ENCODE data around the gene CD8B.
"Not testable (repeated sequence)": the region's sequence is repeated elsewhere in the genome, so short reads cannot be mapped to it uniquely, and the experiment has no call there.

The CD8B gene

DNA sequence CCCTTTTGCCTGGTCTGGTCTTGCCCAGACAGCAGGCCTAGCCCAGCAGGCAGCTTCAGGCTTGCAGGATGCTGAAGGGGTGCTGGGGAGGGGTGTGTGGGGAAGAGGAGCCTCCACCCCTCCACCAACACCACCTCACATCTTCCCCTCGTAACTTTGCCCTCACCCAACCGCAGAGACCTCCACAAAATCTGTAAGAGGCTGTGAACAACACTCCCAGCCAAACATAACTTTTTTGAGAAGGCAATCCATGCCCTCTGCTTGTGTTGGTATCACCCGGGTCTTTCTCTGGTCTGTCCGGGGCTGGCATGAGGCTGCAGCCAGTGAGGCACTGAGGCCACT, 26.2 kb downstream of the CD8B start:
- not testable (repeated sequence) for DNase-seq

DNA sequence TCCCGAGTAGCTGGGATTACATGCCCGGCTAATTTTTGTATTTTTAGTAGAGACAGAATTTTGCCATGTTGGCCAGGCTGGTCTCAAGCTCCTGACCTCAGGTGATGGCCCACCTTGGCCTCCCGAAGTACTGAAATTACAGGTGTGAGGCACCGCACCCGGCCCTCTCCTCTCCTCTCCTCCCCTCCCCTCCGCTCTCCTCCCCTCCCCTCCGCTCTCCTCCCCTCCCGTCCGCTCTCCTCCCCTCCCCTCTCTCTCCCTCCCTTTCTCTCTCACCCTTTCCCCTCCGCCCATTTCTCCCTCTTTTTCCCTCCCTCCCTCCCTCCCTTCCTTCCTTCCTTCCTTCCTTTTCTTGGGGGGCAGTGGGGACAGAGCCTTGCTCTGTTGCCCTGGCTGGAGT, 28.4 kb downstream of the CD8B start:
- DNase-seq = no peak

DNA sequence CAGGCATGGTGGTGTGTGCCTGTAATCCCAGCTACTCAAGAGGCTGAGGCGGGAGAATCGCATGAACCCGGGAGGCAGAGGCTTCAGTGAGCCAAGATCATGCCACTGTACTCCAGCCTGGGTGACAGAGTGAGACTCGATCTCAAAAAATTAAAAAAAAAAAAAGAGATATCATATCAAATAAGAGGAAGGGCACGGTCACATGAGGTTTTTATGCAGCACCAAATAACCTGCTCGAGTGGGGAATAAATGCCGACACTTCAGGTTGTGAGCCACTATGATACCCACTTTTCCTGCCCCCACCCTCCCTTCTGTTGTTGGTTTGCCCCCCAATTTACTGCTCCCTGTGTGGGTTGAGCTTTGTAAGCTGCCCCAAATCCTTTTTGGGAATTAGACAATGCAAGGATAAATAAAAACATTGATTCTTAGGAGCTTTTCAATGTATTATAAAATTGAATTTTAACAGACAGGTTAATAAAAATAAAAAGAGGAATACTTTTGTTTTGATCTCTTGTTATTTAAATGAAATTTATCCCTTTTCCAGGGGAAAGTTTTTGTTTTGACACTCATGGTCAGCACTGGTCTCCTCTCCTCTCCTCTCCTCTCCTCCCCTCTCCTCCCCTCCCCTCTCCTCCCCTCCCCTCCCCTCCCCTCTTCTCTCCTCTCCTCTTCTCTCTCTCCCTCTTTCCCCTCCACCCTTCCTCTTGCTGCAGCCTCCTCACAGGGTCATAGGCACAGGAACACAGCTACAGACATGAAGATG, 29.2 kb downstream of the CD8B start:
- DNase-seq = no peak

DNA sequence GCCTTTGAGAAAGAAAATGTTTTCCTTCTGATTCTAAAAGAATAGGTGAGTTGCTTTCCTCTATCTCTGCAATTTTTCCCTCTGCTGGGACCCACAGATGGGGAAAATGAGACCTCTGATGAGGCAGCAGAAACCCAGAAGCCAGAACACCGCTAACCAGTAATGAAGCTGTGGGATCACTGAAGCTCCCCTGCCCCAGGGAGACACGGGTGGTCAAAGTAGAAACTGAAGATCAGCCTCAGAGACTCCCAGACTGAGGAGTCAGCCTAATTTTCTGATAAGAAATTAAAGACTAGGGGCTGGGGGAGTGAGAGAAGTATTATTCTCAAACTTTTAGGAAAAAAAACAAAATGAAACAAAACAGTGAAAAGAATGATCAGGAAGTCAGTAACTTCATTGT, 30.1 kb downstream of the CD8B start:
- no peak for DNase-seq

DNA sequence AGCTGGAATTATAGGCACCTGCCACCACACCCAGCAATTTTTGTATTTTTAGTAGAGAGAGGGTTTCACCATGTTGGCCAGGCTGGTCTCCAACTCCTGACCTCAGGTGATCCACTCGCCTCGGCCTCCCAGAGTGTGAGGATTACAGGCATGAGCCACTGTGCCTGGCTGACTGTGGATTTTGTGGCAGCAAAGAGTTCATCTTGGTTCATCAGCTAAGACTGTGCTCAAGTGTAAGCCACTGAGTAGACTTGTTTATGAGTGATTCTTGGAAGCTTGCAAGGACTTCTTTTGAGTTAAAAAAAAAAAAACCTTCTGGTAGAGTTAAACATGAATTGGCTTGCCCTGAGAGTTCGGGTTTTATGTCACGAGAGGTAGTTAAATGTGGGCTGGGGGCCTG, 34.7 kb downstream of the CD8B start:
- DNase-seq = no peak

DNA sequence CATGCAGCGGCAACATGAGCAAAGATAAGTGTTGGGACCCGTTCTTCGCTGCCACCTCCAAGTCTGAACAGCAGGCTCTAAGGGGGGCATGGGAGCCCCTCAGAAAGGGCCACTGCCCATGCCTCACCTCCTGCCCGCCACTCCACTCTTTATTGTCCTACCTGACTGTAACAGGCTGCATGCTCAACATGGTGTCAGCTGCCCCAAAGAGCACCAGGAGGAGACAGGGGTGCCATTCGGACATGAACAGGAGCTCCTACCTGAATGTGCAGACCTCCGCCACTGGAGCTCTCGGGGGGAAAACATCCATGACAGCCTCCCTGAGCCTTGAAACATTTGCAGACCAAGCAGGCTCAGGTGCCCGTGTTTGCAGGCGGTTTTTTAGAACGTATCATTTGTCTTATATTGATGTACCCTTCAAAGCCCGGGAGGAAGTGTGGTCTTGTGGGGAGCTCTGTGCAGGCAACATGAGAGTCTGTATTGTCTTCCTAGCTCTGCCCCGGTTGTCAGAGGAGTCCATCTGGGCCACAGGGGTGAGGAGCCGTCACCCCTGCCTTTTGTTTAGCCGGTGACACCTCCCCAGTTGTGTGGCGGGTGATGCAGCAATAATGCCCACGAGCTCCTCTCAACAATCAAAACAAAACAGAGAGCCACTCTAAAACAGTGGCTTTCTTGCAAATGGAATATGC, 35.8 kb downstream of the CD8B start:
- peak; percentile 26 for DNase-seq

DNA sequence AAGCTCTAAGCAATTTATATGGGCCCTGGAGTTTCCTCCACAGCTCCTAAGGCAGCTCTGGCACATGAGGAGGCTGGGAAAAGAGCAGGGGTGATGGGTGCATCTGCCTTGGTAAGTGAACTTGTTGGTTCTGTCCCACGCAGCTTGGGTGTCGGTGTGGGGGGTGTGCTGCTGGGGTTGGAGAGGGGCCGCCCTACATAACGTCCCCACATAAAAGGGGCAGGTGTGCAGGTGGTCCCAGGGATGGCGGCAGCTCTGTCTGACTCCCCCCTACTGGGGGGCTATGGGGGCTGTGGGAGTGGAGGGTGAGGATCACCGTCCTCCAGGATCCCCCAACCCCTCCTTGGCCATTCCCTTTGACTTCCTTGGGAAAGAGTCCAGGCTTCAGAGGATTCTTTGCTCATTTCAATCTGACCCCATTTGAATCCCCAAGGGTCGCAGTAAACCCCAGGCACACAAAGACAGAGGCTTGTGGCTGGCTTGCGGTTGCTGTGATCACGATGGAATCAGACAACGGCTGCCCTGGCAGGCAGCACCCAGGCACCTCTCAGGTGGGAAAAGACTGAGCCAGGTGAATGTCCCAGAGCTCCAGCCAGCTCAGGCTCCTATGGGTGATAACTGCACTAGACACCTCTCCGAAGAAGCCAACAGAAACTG, 36.5 kb downstream of the CD8B start:
- no peak for DNase-seq

DNA sequence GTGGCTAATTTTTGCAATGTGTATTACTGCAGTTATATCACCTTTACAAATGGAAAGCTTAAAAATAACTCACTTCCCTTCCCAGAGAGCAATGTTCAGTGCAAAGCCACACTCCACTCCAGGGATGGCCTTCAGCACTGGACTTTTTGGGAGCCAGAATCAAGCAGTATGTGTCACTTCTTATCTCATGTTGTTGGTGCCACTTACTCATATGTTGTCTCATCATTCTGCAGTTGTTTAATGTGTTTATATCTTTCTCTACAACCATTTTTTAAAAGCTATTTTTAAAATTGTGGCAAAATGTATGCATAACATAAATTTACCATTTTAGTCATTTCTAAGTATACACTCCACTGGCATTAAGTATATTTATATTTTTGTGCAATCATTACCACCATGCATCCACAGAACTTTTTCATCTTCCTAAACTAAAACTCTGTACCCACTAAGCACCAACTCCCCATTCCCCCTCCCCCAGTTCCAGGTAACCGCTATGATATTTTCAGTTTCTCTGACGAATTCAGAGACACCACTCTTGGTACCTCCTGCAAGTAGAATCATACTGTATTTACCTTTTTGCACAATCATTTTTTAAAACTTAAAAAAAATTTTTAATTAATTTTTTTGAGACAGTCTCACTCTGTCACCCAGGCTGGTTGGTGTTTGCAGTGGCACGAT, 38.9 kb downstream of the CD8B start:
- no peak for DNase-seq

DNA sequence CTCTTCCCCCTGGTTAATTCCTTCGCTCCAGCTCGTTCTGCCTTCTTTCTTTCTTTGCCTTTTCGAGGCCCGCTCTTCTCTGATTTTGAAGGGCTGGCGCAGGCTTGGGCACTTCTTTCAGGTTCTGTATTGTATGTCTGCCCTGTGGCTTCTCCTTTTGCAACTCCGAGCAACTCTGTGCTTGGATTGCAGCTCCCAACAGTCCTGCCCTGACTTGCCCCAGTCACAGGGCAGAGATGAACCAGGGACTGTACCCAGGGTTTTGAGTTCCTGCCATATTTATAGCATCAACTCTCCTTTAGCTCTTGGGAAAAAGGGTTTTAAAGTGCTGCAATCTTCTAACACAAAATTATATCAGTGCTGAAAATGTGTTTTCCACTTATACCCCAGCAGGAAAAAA, 39.8 kb downstream of the CD8B start:
- DNase-seq = no peak

DNA sequence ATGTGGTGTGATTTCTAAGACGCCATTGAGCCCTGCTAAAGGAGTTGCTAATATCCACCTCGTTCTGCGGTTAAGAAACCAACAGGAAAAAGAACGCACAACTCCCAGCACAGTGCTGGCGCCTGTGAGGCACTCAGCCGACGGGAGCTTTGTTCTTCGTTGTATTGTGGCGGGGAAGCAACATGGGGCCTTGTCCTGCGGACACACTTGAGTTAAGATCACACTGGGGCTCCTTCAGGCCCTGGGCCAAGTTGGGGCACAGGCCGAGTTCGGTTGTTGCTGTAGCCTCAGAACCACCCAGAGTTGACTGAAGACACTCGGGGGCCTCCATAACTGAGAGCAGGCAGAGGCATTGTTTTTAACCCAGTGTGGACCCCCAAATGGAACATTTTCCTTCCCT, 40.4 kb downstream of the CD8B start:
- DNase-seq = no peak

DNA sequence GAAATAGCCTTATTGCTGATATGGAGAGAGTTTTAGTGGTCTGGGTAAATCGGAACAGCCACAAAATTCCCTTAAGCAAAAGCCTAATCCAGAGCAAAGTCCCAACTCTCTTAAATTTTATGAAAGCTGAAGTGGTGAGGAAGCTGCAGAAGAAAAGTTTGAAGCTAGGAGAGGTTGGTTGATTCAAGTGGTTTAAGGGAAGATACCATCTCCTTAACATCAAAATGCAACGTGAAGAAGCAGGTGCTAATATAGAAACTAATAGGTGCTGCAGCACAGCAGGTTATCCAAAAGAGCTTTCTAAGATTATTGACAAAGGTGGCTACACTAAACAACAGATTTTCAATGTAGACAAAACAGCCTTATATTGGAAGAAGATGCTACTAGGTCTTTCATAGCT, 42.7 kb downstream of the CD8B start:
- DNase-seq = no peak

DNA sequence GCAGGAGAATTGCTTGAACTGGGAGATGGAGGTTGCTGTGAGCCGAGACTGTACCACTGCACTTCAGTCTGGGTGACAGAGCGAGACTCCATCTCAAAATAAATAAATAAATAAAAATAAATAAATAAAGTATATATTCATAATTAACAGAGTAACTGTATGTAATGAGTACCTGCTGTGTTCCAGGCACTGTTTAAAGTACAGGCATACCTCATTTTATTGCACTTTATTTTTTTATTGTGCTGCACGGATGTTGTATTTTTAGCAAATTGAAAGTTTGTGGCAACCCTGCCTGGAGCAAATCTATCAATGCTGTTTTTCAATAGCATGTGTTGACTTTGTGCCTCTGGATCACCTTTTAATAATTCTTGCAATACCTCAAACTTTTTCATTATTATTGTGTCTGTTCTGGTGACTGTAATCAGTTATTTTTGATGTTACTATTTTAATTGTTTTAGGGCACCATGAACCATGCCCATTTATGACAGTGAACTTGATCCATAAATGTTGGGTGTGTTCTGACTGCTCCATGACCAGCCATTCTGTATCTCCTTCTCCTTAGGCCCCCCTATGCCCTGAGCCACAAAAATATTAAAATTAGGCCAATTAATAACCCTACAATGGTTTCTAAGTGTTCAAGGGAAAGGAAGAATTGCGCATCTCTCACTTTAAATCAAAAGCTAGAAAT, 43.4 kb downstream of the CD8B start:
- no peak for DNase-seq

DNA sequence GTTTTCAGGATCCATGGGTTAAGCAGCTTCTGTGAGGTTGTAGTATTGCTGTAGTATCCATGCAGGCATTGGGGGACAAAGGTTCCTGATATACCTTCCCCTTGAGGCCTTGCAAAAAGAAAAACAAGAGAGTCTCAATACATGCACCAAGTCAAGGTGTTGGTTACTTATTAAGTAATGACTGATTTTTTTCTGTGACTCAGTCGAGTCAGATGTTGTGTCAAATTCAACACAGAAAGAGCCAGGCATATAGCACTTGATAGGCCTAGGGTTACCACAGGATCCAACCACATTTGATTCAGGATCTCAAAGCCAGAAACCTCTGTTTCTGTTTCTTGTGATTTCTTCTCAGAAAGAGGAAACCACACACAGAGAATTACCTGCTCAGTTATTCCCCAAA, 46.1 kb downstream of the CD8B start:
- no peak for DNase-seq

DNA sequence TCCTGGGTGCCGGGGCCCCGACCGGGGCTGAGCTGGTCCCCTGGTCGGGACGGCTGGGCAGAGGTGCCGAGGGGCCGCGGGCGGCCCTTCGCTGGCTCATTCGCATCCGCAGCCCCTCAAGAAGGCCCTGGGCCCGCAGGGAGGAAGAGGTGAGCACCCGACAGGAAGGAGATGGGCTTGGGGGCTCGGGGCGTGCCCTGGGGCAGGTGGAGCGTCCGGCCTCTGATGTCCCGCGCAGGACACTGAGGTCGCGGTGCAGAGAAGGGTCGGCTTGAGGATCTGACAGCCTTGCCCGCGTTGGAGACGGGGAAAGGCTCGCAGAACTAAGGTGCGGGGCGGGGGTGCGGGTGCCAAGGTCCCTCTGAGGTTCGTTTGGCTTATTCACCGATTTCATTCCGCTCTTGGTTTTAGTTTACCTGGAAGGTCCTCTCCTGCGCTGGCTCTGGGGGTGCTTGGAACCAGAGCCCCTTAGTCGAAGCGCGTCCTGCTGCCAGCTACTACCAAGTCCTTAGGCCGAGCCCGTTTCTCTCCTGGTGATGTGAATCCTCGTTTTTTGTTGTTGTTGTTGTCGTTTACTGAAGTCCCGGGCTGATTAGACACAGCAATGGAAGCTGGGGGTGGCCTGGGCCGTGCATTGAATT, 52.1 kb downstream of the CD8B start:
- no peak for DNase-seq

DNA sequence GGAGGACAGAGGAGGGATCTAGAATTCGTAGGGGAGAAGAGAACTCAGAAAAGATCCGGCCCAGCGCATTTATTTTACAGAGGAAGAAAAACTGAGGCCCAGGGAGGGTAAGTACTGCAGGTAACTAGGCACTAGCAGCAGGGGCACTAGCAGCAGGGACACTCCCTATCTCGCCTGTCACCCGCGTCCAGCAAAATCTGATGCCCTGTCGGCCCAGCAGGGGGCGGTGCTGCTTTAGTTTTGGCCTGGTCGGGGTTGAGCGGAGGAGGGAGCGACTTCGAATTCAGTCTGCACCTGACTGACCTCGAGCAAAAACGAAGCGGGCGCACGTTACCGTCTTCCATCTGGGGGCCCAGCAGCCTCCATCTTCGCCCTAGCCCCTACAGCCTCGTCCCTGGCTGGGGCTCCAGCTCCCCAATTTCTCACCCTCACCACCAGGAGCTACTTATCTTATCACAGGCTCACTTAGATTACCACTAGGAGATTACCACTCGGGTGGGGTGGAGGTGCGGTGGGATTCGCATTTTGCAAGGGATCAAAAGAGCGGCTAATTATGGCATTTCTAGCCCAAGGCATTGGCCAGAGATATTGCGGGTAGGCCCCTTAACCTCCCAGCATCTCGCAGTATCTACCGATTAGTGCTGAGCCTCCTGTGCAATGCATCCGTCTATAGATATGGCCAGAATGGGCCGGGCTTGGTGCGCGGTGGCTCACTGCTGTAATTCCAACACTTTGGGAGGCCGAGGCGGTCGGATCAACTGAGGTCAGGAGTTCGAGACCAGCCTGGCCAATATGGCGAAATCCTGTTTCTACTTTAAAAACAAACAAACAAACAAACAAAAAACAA, 53.1 kb downstream of the CD8B start:
- DNase-seq = peak; percentile 91

DNA sequence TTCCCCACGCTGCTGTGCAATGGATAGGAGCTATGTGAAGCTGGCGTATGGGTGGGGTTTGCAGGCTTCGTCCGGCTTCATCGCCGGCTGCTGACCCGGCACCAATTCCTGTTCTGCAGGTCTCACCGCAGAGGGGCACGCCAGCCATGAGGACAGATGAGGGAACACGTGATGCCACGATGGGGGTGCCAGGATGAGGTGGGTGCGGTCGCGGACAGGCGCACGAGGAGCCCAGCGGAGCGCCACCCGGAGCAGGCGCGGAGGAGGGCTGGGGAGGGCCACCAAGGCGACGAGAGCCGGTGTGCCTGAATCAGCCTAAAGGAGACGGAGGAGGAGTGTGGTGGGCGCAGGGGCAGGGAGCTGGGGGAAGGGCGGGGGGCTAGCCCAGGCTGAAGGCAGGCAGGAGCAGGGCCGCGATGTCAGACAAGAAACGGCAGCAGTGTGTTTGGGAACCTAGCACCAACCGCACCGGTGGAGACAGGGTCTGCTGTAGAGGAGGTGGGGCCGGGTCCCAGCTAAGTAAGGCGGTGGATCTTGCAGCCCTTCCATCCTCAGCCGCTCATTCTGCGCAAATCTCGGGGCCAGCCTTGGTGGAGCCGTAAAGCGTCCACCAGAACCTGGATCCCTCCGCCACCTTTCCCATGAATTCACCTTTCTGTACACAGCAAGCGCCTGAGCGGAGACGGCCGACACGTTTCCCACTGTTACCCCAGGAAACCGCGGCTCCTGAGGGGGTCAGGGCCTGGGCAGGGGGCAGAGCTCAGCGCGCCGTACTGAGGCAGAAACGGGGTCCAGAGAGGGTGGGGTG, 54.0 kb downstream of the CD8B start:
- peak; percentile 34 for DNase-seq

DNA sequence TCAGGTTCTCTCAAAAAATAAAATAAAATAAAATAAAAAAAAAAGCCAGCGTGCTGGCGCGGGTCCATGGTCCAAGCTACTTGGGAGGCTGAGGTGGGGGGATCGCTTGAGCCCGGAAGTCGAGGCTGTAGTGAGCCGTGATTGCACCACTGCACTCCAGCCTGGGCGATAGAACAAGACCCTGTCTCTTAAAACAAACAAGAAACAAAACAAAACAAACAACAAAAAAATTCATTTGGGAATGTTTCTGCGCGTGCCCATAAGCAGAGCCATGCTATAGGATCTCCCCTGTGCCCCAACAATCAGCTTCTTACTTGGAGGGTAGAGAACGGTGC, 54.6 kb downstream of the CD8B start:
- DNase-seq = no peak

DNA sequence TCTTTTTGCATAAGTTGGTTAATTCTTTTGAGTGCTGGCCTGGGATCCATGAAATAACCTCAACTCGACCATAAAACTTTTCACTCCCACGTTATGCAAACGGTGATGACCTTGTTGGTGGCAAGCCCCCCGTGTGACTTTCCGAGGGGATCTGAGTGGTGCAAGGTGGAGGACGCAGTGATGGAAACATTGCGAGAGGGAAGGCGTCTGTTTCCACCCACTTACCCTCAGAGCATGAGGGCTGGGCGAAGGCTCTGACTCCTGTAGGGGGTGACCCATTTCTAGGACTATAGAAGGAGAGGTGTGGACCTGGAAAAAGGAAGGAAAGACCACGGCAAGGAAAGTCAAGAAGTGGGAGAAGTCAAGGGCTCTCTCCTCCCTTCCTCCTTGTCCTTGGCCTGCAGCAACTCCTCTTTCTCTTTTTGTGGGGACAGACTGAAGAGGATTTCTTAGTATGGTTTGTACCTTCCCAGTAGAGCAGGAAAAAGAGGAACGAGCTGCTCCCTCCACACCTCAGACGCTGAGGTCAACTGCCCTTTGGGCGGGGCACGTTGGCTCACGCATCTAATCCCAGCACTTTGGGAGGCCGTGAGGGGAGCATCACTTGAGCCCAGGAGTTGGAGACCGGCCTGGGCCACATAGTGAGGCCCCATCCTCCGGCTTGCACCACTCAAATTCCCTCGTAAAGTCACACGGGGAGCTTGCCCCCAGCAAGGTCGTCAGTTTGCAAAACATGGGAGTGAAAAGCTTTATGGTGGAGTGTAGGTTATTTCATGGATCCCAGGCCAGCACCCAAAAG, 55.4 kb downstream of the CD8B start:
- no peak for DNase-seq

DNA sequence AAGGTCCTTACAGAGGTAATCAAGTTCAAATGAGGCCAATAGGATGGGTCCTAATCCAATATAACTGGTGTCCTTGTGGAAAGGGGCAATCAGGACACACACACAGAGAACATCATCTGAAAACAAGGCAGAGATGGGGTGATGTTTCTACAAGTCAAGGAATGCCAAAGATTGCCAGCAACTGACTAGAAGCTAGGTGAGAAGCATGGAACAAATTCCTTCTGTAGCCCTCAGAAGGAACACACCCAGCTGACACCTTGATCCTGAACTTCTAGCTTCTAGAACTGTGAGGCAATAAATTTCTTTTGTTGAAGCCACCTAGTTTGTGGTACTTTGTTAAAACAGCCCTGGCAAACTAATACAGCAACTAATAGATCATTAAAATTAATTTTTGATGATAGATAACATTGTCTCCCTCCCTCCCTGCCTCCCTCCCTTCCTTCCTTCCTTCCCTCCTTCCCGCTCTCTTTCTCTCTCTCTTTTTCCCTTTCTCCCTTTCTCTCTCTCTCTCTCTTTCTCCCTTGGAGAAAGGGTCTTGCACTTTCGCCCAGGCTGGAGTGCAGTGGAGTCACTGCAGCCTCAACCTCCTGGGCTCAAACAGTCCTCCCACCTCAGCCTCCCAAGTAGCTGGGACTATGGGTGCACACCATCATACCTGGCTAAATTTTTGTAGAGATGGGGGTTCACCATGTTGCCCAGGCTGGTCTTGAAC, 60.7 kb downstream of the CD8B start:
- DNase-seq = no peak
